IMR-90 (cell line): ENCODE results near the gene NME2. TPM values are rescaled to one million over a fixed set of nuclear protein-coding genes. Genes with fewer than 3 reads are reported as not detected.
A peak's percentile ranks its signal among the peaks of the same experiment; 100 is the strongest.

ENCODE experiments used
- ATAC-seq: fragments of 200-7000 bp; cut with Tn5 transposase; 2 replicates; pipeline ENCODE4 v1.9.1; 2020; ENCODE audit warnings: low read depth, mild to moderate bottlenecking, moderate library complexity
- BruUV-seq: library from RNA; stranded (reverse); fragments of 400-500 nt; replicated peaks from 2 replicates; lab custom pipeline; 2021; lab: Mats Ljungman, UMichigan
- CTCF ChIA-PET: fragments of 300-600 bp; formaldehyde crosslinking; extraction: SDS; loops from one replicate; lab custom pipeline; 2021; ENCODE audit warnings: antibody characterized with exemption; lab: Yijun Ruan, JAX
- POLR2A ChIA-PET: fragments of 300-600 bp; sonication (Branson Sonifier 250); formaldehyde crosslinking; loops from one replicate; lab custom pipeline; 2022; ENCODE audit warnings: antibody characterized with exemption; ENCODE audit not compliant: unreplicated experiment; lab: Charles Lee
- DNase-seq: peaks from one replicate; pipeline ENCODE4 v3.0.0; 2013
- H2AFZ ChIP-seq: replicated peaks from 2 replicates; pipeline ENCODE3; 2013; ENCODE audit warnings: low read length, mild to moderate bottlenecking; ENCODE audit not compliant: poor library complexity
- H2AK5ac ChIP-seq: 2 replicates; pipeline ENCODE4 v1.6.1; 2013; ENCODE audit warnings: low read depth, low read length, inconsistent platforms
- H2AK9ac ChIP-seq: replicated peaks from 2 replicates; pipeline ENCODE3; 2013; ENCODE audit warnings: mild to moderate bottlenecking, low read depth, low read length, moderate library complexity; ENCODE audit not compliant: poor library complexity
- H2BK120ac ChIP-seq: 2 replicates; pipeline ENCODE4 v1.6.1; 2013; ENCODE audit warnings: low read depth, low read length, inconsistent platforms
- H2BK15ac ChIP-seq: 3 replicates; pipeline ENCODE4 v1.6.1; 2013; ENCODE audit warnings: low read depth, low read length, inconsistent platforms
- H2BK20ac ChIP-seq: 2 replicates; pipeline ENCODE4 v1.6.1; 2013; ENCODE audit warnings: low read depth, mild to moderate bottlenecking, inconsistent platforms, low read length, moderate library complexity
- H2BK5ac ChIP-seq: 2 replicates; pipeline ENCODE4 v1.6.1; 2013; ENCODE audit warnings: mild to moderate bottlenecking, low read depth, low read length, inconsistent platforms; ENCODE audit not compliant: poor library complexity, severe bottlenecking
- H3K14ac ChIP-seq: replicated peaks from 2 replicates; pipeline ENCODE4 v1.6.1; 2013; ENCODE audit warnings: low read depth, low read length, inconsistent platforms
- H3K18ac ChIP-seq: 2 replicates; pipeline ENCODE4 v1.6.1; 2013; ENCODE audit warnings: low read depth, low read length, control low read depth
- H3K23ac ChIP-seq: 2 replicates; pipeline ENCODE4 v1.6.1; 2013; ENCODE audit warnings: low read depth, low read length, inconsistent platforms
- H3K27ac ChIP-seq: 2 replicates; pipeline ENCODE4 v1.5.1; 2013; ENCODE audit warnings: mild to moderate bottlenecking, control low read depth, low read length; ENCODE audit not compliant: insufficient read depth
- H3K27me3 ChIP-seq: 2 replicates; pipeline ENCODE4 v1.6.1; 2013; ENCODE audit warnings: low read length; ENCODE audit not compliant: control insufficient read depth, insufficient read depth
- H3K36me3 ChIP-seq: 2 replicates; pipeline ENCODE4 v1.6.1; 2013; ENCODE audit warnings: low read length, mixed read lengths; ENCODE audit not compliant: control insufficient read depth, insufficient read depth
- H3K4ac ChIP-seq: 2 replicates; pipeline ENCODE4 v1.6.1; 2013; ENCODE audit warnings: low read depth, low read length, inconsistent platforms
- H3K4me1 ChIP-seq: 2 replicates; pipeline ENCODE4 v1.6.1; 2013; ENCODE audit warnings: low read length, mixed read lengths; ENCODE audit not compliant: control insufficient read depth, insufficient read depth
- H3K4me2 ChIP-seq: 2 replicates; pipeline ENCODE4 v1.6.1; 2013; ENCODE audit warnings: low read depth, mild to moderate bottlenecking, control low read depth, low read length, moderate library complexity
- H3K4me3 ChIP-seq: 2 replicates; pipeline ENCODE4 v1.5.1; 2013; ENCODE audit warnings: low read depth, mild to moderate bottlenecking, control low read depth, low read length, moderate library complexity; ENCODE audit not compliant: insufficient read depth
- H3K56ac ChIP-seq: 2 replicates; pipeline ENCODE4 v1.6.1; 2013; ENCODE audit warnings: low read length, inconsistent platforms; ENCODE audit not compliant: insufficient read depth; ENCODE audit errors: extremely low read depth
- H3K79me1 ChIP-seq, 2 experiments: 2 replicates each; pipeline ENCODE4 v1.6.1; 2013; ENCODE audit warnings: low read length in 2 of 2, inconsistent platforms in 1 of 2, low read depth in 1 of 2
- H3K9ac ChIP-seq: 2 replicates; pipeline ENCODE4 v1.6.1; 2013; ENCODE audit warnings: low read depth, low read length, control low read depth
- H3K9me1 ChIP-seq: 2 replicates; pipeline ENCODE4 v1.6.1; 2013; ENCODE audit warnings: low read length, inconsistent platforms; ENCODE audit not compliant: insufficient read depth
- H3K9me3 ChIP-seq: 2 replicates; pipeline ENCODE4 v1.6.1; 2013; ENCODE audit warnings: low read length; ENCODE audit not compliant: control insufficient read depth, insufficient read depth
- H4K20me1 ChIP-seq: 2 replicates; pipeline ENCODE4 v1.6.1; 2013; ENCODE audit warnings: low read length, inconsistent platforms; ENCODE audit not compliant: insufficient read depth
- H4K5ac ChIP-seq: 2 replicates; pipeline ENCODE4 v1.6.1; 2013; ENCODE audit warnings: mild to moderate bottlenecking, low read depth, low read length, control low read depth
- H4K8ac ChIP-seq, 2 experiments: 2 replicates each; pipeline ENCODE4 v1.6.1; 2013; ENCODE audit warnings: low read depth in 2 of 2, low read length in 2 of 2, control low read depth in 1 of 2, inconsistent platforms in 1 of 2
- H4K91ac ChIP-seq: 2 replicates; pipeline ENCODE4 v1.6.1; 2013; ENCODE audit warnings: low read depth, low read length, inconsistent platforms; ENCODE audit not compliant: insufficient read depth
- BHLHE40 ChIP-seq: fragments of 150-350 bp; IDR thresholded peaks from 2 replicates; pipeline ENCODE4 v1.6.1; 2016; ENCODE audit warnings: mild to moderate bottlenecking, low read depth, low read length
- CEBPB ChIP-seq: IDR thresholded peaks from 2 replicates; pipeline ENCODE4 v1.6.1; 2012; ENCODE audit warnings: low read depth, low read length, improper control_type of control experiment
- CHD1 ChIP-seq: IDR thresholded peaks from 2 replicates; pipeline ENCODE4 v1.6.1; 2012; ENCODE audit warnings: low read depth, low read length, improper control_type of control experiment
- FOS ChIP-seq: fragments of 150-350 bp; IDR thresholded peaks from 2 replicates; pipeline ENCODE4 v1.6.1; 2016; ENCODE audit warnings: low read depth, low read length
- MAFK ChIP-seq: IDR thresholded peaks from 2 replicates; pipeline ENCODE4 v1.6.1; 2012; ENCODE audit warnings: low read depth, low read length, improper control_type of control experiment
- MXI1 ChIP-seq: IDR thresholded peaks from 2 replicates; pipeline ENCODE4 v1.6.1; 2012; ENCODE audit warnings: low read depth, mild to moderate bottlenecking, low read length, moderate library complexity, borderline replicate concordance
- NFE2L2 ChIP-seq: fragments of 150-350 bp; IDR thresholded peaks from 2 replicates; pipeline ENCODE4 v1.6.1; 2016; ENCODE audit warnings: low read depth, mild to moderate bottlenecking, low read length
- POLR2A ChIP-seq: IDR thresholded peaks from 2 replicates; pipeline ENCODE4 v1.6.1; 2012; ENCODE audit warnings: mild to moderate bottlenecking, low read depth, low read length
- RAD21 ChIP-seq: IDR thresholded peaks from 2 replicates; pipeline ENCODE4 v1.6.1; 2012; ENCODE audit warnings: low read length, improper control_type of control experiment
- RCOR1 ChIP-seq: IDR thresholded peaks from 2 replicates; pipeline ENCODE4 v1.6.1; 2012; ENCODE audit warnings: mild to moderate bottlenecking, low read length, improper control_type of control experiment; ENCODE audit not compliant: insufficient replicate concordance
- RFX5 ChIP-seq: IDR thresholded peaks from 2 replicates; pipeline ENCODE4 v1.8.0; 2012; ENCODE audit warnings: low read depth, mild to moderate bottlenecking, low read length, moderate library complexity
- WGBS, 2 experiments: methylation state at CpG; one replicate each; pipeline versions ENCODE4 v1.1.5 to v1.1.7; 2013; ENCODE audit warnings: missing lambda C conversion rate in 2 of 2; ENCODE audit not compliant: insufficient read length in 1 of 2; ENCODE audit errors: extremely low coverage in 2 of 2; 5-methylcytosine and 5-hydroxymethylcytosine counted together
- dilution Hi-C: fragments of 300-500 bp; cut with HindIII; formaldehyde crosslinking; loops from one replicate; pipeline ENCODE4 v1.14.3; 2018; ENCODE audit warnings: low sequenced_read_pairs; ENCODE audit not compliant: unreplicated experiment
- in situ Hi-C: fragments of 300-500 bp; cut with MboI; formaldehyde crosslinking; loops from 3 replicates; pipeline ENCODE4 v1.14.3; 2019; ENCODE audit warnings: low sequenced_read_pairs, inconsistent platforms, mixed read lengths
- intact Hi-C: fragments of 100-400 bp; cut with micrococcal nuclease; formaldehyde crosslinking; loops from 2 replicates; pipeline ENCODE4 v1.10.0; 2022
- polyA plus RNA-seq, 3 experiments: library from polyadenylated mRNA; depleted of rRNA; stranded (reverse); fragments of >200 nt; gene quantifications; 2 replicates each; pipeline ENCODE4 v1.2.3, GENCODE V29; 2012; ENCODE audit warnings: low replicate concordance in 1 of 3
- total RNA-seq: library from RNA; depleted of rRNA; stranded (reverse); fragments of >200 nt; gene quantifications from 2 replicates; pipeline ENCODE4 v1.2.3, GENCODE V29; 2012
- TF ChIP-seq, protein P1 (sequence below): fragments of 150-350 bp; IDR thresholded peaks from 2 replicates; pipeline ENCODE4 v1.6.1; 2017; ENCODE audit warnings: mild to moderate bottlenecking, antibody characterized with exemption, low read length, low read depth
- TF ChIP-seq, protein P2 (sequence below): conservative IDR thresholded peaks from 2 replicates; pipeline ENCODE4 v1.5.1; 2012; ENCODE audit warnings: mild to moderate bottlenecking, low read depth, low read length, improper control_type of control experiment

Gene NME2
- total and polyA plus RNA-seq, 2 of the 4 experiments (the other 2 are of a cell fraction), result 824 to 912 TPM

DNA sequence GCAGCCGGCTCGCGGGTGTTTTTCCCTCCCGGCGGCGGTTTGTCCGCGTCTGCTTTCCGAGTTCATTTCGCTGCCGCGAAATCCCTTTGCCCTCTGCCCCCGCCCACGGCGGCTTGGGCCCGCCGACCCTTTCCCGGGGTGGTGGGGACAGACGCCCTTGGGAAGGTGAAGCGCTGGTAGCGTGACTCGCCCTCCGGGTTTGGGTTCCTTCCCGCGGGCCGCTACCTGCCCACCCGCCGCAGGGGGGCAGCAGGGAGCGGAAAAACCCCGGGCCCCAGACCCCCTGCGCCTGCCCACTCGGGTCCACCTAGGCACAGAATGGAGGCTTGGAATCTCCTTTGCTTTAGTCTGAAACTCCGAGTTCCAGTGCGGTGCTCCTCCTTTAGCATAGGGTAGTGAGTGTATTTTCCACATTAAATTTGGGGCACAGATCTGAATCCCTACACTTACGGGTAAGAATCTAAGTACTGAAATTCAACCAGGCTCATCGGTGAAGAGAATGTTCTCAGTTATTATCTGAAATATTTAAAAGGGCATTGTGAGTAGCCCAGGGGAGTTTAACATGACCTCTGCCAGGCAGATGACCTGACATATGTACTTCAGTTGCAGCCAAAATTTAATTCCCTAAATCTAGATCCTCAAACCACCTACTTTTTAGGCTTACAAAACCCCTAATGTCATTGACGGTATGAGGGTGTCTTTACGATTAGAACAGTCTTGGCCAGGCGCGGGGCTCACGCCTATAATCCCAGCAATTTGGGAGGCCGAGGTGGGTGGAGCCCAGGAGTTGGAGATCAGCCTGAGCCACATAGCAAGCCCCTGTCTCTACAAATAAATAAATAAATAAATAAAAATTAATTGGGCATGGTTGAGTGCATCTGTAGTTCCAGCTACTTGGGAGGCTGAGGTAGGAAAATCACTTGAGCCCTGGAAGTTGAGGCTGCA lies 1.0 kb downstream of the NME2 start (continued):
- TF ChIP-seq, protein P1, sequence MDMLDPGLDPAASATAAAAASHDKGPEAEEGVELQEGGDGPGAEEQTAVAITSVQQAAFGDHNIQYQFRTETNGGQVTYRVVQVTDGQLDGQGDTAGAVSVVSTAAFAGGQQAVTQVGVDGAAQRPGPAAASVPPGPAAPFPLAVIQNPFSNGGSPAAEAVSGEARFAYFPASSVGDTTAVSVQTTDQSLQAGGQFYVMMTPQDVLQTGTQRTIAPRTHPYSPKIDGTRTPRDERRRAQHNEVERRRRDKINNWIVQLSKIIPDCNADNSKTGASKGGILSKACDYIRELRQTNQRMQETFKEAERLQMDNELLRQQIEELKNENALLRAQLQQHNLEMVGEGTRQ, result no peak
- TF ChIP-seq CEBPB (no peak), FOS (no peak)

DNA sequence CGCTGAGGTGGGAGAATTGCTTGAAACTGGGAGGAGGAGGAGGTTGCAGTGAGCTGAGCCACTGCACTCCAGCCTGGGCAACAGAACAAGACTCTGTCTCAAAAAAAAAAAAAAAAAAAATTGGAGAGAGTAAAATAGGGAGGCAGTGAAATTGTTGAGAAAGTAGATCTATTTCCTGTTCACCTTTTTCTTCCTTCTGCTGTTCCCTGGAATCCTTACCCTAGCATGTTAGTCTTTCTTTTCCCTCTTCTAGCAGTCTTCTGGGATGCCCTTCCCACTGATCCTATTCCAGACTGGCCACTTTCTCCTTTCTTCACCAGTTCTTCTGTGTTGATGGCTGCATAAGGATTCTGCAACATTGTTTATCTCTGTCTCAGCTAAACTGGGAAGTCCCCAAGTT lies 3.1 kb downstream of the NME2 start:
- Histone ChIP-seq H4K5ac (no peak overlapping the region), H3K4me1 (peaks cover 8% of the 10 kb centered on the region; the same call in 1 of the 2 replicates), H3K79me1 (peaks cover 27 to 53% of the 10 kb centered on the region in 2 experiments), H4K91ac (no peak overlapping the region), H2BK120ac (no peak overlapping the region), H3K4me2 (no peak overlapping the region), H3K18ac (no peak overlapping the region), H3K9ac (no peak overlapping the region), H3K27me3 (no peaks in the 10 kb centered on the region), H4K8ac (no peak overlapping the region), H3K36me3 (peaks cover 29% of the 10 kb centered on the region), H3K14ac (no peak overlapping the region), H3K9me3 (no peaks in the 10 kb centered on the region), H3K9me1 (peaks cover 13% of the 10 kb centered on the region; the same call in 1 of the 2 replicates), H2AFZ (no peak overlapping the region), H3K4ac (no peak overlapping the region), H2BK20ac (no peak overlapping the region), H2BK15ac (no peak overlapping the region), H4K20me1 (peaks cover 19% of the 10 kb centered on the region), H2AK5ac (no peak overlapping the region), H3K23ac (peak overlapping the region; percentile 19; the same call in 1 of the 2 replicates), H2BK5ac (no peak overlapping the region), H3K4me3 (no peak overlapping the region), H3K27ac (no peak overlapping the region), H2AK9ac (no peak overlapping the region), H3K56ac (no peak overlapping the region)
- dilution Hi-C loops, result no loop called here
- intact Hi-C loops, result loop anchor here (5.0 kb wide), 1 partner anchor 368 kb away; no protein-coding TSS in a partner anchor
- ChIA-PET POLR2A (no interaction called here), CTCF (no interaction called here)
- in situ Hi-C loops, result no loop called here
- DNase-seq (peak; percentile 45), ATAC-seq (no peak)
- BruUV-seq, result no TSS peak
- WGBS, 2 experiments, result no CpG with 5 or more reads among the region's 1 CpG
- no peak for TF ChIP-seq MXI1
- no peak for TF ChIP-seq RAD21
- no peak for TF ChIP-seq RCOR1
- TF ChIP-seq, protein P2, sequence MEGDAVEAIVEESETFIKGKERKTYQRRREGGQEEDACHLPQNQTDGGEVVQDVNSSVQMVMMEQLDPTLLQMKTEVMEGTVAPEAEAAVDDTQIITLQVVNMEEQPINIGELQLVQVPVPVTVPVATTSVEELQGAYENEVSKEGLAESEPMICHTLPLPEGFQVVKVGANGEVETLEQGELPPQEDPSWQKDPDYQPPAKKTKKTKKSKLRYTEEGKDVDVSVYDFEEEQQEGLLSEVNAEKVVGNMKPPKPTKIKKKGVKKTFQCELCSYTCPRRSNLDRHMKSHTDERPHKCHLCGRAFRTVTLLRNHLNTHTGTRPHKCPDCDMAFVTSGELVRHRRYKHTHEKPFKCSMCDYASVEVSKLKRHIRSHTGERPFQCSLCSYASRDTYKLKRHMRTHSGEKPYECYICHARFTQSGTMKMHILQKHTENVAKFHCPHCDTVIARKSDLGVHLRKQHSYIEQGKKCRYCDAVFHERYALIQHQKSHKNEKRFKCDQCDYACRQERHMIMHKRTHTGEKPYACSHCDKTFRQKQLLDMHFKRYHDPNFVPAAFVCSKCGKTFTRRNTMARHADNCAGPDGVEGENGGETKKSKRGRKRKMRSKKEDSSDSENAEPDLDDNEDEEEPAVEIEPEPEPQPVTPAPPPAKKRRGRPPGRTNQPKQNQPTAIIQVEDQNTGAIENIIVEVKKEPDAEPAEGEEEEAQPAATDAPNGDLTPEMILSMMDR, result no peak
- TF ChIP-seq NFE2L2, result no peak
- no peak for TF ChIP-seq BHLHE40
- TF ChIP-seq CHD1, result no peak
- TF ChIP-seq MAFK, result no peak
- TF ChIP-seq, protein P1, result no peak
- no peak for TF ChIP-seq POLR2A
- no peak for TF ChIP-seq RFX5
- no peak for TF ChIP-seq FOS
